ENCODE measurements around the gene SPEG. TPM values are rescaled to one million over a fixed set of nuclear protein-coding genes. Genes with fewer than 3 reads are reported as not detected.

The SPEG gene
- total RNA-seq, 1 experiment from 2014 or later: 56.6 TPM

DNA sequence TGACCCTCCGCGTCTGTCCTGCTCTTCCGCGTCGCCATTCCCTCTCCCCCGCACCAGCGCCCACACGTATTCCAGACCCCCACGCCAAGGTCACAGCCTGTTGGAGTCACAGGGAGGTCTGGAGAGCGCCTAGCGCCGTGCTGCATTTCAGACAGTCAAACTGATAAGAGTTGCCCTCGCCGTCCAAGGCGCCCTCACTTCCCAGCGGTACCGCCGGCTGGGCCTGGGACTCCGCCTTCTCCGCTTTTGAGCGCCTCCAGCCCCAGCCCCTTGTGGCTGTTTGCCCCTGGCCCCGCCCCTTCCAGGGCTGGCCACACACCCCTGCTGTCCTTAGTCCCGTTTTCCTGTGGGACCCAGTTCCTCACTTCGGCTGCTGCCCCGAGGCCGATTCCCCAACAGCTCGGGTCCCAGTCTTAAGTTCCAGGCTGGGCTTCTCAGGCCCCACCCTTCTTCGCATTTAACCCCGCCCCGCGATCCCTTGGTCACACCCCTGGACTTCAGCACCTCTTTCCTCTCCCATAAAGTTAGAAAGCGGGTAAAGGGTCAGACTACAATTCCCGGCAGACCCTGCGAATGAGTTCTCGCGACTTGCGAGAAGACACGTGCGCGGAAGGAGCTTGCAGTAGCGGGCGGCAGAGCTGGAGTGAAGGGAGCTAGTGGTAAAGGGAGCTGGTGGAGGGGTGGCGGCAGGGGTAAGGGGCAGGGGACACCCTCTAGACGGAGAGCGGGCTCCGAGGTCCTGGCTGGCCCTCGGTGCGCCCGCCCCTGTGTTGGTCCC lies 63.8 kb downstream of the SPEG start, which contains the start of gene GMPPA:
Gene GMPPA, plus strand, starts transcription at position 612 of the 778 bp plus-strand sequence. CDS start 1,085 bp downstream, outside the sequence.
- RAD21 ChIA-PET (ENCODE audit: low non-redundant PET in 1 of 2, low total read pairs in 2 of 2, uncharacterized antibody in 2 of 2, unreplicated experiment in 2 of 2): interaction anchor here (0.6 to 1.0 kb wide), 5 partner anchors 24 to 94 kb away, joined by 3 to 7 read pairs (median 4); no protein-coding TSS in a partner anchor
- POLR2A ChIA-PET: interaction anchor here (0.6 to 2.8 kb wide), 16 partner anchors 9 to 191 kb away, joined by 3 to 18 read pairs (median 4); partner anchors contain the start of genes ASIC4 and DNPEP
- H4K20me1 ChIP-seq (ENCODE audit: insufficient read depth): no peaks in the 10 kb centered on the region
- DNase-seq (ENCODE audit: low read depth, low spot score) (peak; percentile 99), ATAC-seq (peak; percentile 85)
- H3K4me2 ChIP-seq (ENCODE audit: low read length): peak within 1 kb of the TSS; percentile 99
- intact Hi-C loops (cut with micrococcal nuclease): loop anchor here (2.0 kb wide), 1 partner anchor 190 kb away; no protein-coding TSS in a partner anchor
- no peak within 1 kb of the TSS for H2AFZ ChIP-seq (ENCODE audit: low read depth, low read length, poor library complexity, severe bottlenecking)
- CTCF ChIA-PET: interaction anchor here (0.6 to 5.2 kb wide), 21 partner anchors 10 to 496 kb away, joined by 3 to 56 read pairs (median 5); no protein-coding TSS in a partner anchor
- TSS peak; percentile 88 for BruUV-seq (replicated peaks)
- no peak for TF ChIP-seq TCF7L2 (IDR thresholded peaks at IDR 0.05; ENCODE audit: borderline replicate concordance, extremely low read depth, insufficient read depth, insufficient read length)
- TF ChIP-seq, protein P1, sequence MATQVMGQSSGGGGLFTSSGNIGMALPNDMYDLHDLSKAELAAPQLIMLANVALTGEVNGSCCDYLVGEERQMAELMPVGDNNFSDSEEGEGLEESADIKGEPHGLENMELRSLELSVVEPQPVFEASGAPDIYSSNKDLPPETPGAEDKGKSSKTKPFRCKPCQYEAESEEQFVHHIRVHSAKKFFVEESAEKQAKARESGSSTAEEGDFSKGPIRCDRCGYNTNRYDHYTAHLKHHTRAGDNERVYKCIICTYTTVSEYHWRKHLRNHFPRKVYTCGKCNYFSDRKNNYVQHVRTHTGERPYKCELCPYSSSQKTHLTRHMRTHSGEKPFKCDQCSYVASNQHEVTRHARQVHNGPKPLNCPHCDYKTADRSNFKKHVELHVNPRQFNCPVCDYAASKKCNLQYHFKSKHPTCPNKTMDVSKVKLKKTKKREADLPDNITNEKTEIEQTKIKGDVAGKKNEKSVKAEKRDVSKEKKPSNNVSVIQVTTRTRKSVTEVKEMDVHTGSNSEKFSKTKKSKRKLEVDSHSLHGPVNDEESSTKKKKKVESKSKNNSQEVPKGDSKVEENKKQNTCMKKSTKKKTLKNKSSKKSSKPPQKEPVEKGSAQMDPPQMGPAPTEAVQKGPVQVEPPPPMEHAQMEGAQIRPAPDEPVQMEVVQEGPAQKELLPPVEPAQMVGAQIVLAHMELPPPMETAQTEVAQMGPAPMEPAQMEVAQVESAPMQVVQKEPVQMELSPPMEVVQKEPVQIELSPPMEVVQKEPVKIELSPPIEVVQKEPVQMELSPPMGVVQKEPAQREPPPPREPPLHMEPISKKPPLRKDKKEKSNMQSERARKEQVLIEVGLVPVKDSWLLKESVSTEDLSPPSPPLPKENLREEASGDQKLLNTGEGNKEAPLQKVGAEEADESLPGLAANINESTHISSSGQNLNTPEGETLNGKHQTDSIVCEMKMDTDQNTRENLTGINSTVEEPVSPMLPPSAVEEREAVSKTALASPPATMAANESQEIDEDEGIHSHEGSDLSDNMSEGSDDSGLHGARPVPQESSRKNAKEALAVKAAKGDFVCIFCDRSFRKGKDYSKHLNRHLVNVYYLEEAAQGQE (IDR thresholded peaks at IDR 0.05; ENCODE audit: low read depth): no peak
- TF ChIP-seq, protein P2, sequence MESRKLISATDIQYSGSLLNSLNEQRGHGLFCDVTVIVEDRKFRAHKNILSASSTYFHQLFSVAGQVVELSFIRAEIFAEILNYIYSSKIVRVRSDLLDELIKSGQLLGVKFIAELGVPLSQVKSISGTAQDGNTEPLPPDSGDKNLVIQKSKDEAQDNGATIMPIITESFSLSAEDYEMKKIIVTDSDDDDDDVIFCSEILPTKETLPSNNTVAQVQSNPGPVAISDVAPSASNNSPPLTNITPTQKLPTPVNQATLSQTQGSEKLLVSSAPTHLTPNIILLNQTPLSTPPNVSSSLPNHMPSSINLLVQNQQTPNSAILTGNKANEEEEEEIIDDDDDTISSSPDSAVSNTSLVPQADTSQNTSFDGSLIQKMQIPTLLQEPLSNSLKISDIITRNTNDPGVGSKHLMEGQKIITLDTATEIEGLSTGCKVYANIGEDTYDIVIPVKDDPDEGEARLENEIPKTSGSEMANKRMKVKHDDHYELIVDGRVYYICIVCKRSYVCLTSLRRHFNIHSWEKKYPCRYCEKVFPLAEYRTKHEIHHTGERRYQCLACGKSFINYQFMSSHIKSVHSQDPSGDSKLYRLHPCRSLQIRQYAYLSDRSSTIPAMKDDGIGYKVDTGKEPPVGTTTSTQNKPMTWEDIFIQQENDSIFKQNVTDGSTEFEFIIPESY (IDR thresholded peaks at IDR 0.05; ENCODE audit: extremely low read depth, insufficient replicate concordance, low read length): peak; percentile 99
- no peak for TF ChIP-seq FOSL1 (IDR thresholded peaks at IDR 0.05; ENCODE audit: low read depth)
- no peak for TF ChIP-seq JUND (IDR thresholded peaks at IDR 0.05)
- TF ChIP-seq SP1 (IDR thresholded peaks at IDR 0.05; ENCODE audit: low read depth): no peak
- peak; percentile 58 for TF ChIP-seq POLR2A (IDR thresholded peaks at IDR 0.05; ENCODE audit: borderline replicate concordance, extremely low read depth, insufficient read depth, insufficient read length)
- peak; percentile 69 for TF ChIP-seq POLR2AphosphoS5 (IDR thresholded peaks at IDR 0.05; ENCODE audit: low read depth, low read length)
- TF ChIP-seq CTCF (IDR thresholded peaks at IDR 0.05 in 2 of 3, conservative IDR thresholded peaks at IDR 0.05 in 1 of 3; ENCODE audit: borderline replicate concordance in 1 of 3, insufficient read depth in 1 of 3, low read depth in 2 of 3, low read length in 2 of 3): 0 out of 6 replicates have a peak, but pooled peaks of 1 of the 3 experiments have one; percentile 5
- peak; percentile 54 for TF ChIP-seq YY1 (IDR thresholded peaks at IDR 0.05; ENCODE audit: extremely low read depth, insufficient replicate concordance, low read depth, low read length)
- no peak for TF ChIP-seq EZH2 (IDR thresholded peaks at IDR 0.05)
- TF ChIP-seq ZNF274 (IDR thresholded peaks at IDR 0.05; ENCODE audit: low read depth, low read length): no peak
- no peak for TF ChIP-seq RAD21 (IDR thresholded peaks at IDR 0.05; ENCODE audit: low read depth)
- no peak for TF ChIP-seq SRF (IDR thresholded peaks at IDR 0.05; ENCODE audit: low read depth)
- TF ChIP-seq CEBPB (IDR thresholded peaks at IDR 0.05; ENCODE audit: low read depth): no peak
- H3K27me3 ChIP-seq (ENCODE audit: insufficient read depth, low read length): no peaks in the 10 kb centered on the region
- peaks cover 24 to 54% of the 10 kb centered on the region in 2 experiments for H3K4me1 ChIP-seq (ENCODE audit: control insufficient read depth in 1 of 2, insufficient read depth in 2 of 2, low read length in 2 of 2)
- H3K9me3 ChIP-seq (ENCODE audit: control insufficient read depth in 1 of 2, insufficient read depth in 1 of 2, low read depth in 1 of 2, low read length in 2 of 2): no peaks in the 10 kb centered on the region
- H3K9ac ChIP-seq (ENCODE audit: low read length): peak within 1 kb of the TSS; percentile 80
- peak within 1 kb of the TSS; percentile 98 for H3K27ac ChIP-seq (ENCODE audit: low read depth, low read length)
- no peaks in the 10 kb centered on the region for H3K9me2 ChIP-seq (ENCODE audit: insufficient read depth)
- H3K36me3 ChIP-seq (ENCODE audit: control insufficient read depth in 1 of 2, insufficient read depth in 2 of 2, low read length in 2 of 2): 0 out of 4 replicates have a peak, but pooled peaks cover 0 to 3% of the 10 kb centered on the region in 2 experiments
- H3K79me2 ChIP-seq (ENCODE audit: insufficient read depth, low read length): peaks cover 14% of the 10 kb centered on the region
- H3K4me3 ChIP-seq (replicated peaks in 1 of 2; ENCODE audit: low read depth in 1 of 2, low read length in 2 of 2): peak within 1 kb of the TSS; percentile 75 to 91
